Neural cell (in vitro differentiated cells): ENCODE data around the gene FUCA2. TPM values are rescaled to one million over a fixed set of nuclear protein-coding genes. Genes with fewer than 3 reads are reported as not detected.

Experiments used
- H2AFZ ChIP-seq: fragments of 200-600, 300-800 bp; sonication (generic), shearing (Covaris generic); 2 replicates; pipeline ENCODE4 v1.6.0; 2014; ENCODE audit warnings: low read depth, mild to moderate bottlenecking, antibody characterized with exemption, low read length, moderate library complexity
- H3F3A ChIP-seq: fragments of 200-600 bp; shearing (Covaris generic); 2 replicates; pipeline ENCODE4 v1.6.1; 2016; ENCODE audit warnings: mild to moderate bottlenecking, moderate library complexity, mixed read lengths, antibody characterized with exemption, low read length; ENCODE audit not compliant: insufficient read depth, poor library complexity, severe bottlenecking
- H3K27ac ChIP-seq: fragments of 200-600, 300-800 bp; sonication (generic), shearing (Covaris generic); 2 replicates; pipeline ENCODE4 v1.5.1; 2014; ENCODE audit warnings: mild to moderate bottlenecking, low read length, moderate library complexity
- H3K27me3 ChIP-seq: fragments of 300-800, 200-600 bp; sonication (generic), shearing (Covaris generic); 2 replicates; pipeline ENCODE4 v1.6.0; 2014; ENCODE audit warnings: mild to moderate bottlenecking, low read depth, low read length, moderate library complexity; ENCODE audit not compliant: insufficient read depth
- H3K36me3 ChIP-seq: fragments of 300-800, 200-600 bp; sonication (generic), shearing (Covaris generic); 2 replicates; pipeline ENCODE4 v1.5.1; 2014; ENCODE audit warnings: mild to moderate bottlenecking, antibody characterized with exemption, low read length, moderate library complexity; ENCODE audit not compliant: insufficient read depth
- H3K4me2 ChIP-seq: fragments of 300-800, 200-600 bp; sonication (generic), shearing (Covaris generic); 2 replicates; pipeline ENCODE4 v1.6.0; 2014; ENCODE audit warnings: mild to moderate bottlenecking, low read length
- H3K4me3 ChIP-seq: fragments of 300-800, 200-600 bp; sonication (generic), shearing (Covaris generic); 2 replicates; pipeline ENCODE4 v1.5.1; 2014; ENCODE audit warnings: mild to moderate bottlenecking, low read length, moderate library complexity
- H3K79me2 ChIP-seq: fragments of 200-600 bp; shearing (Covaris generic); replicated peaks from 2 replicates; pipeline ENCODE4 v1.6.0; 2014; ENCODE audit warnings: mild to moderate bottlenecking, low read length, moderate library complexity; ENCODE audit not compliant: insufficient read depth
- H3K9ac ChIP-seq: fragments of 300-800, 200-600 bp; sonication (generic), shearing (Covaris generic); 2 replicates; pipeline ENCODE4 v1.6.1; 2016; ENCODE audit warnings: mild to moderate bottlenecking, low read length, mixed read lengths
- H3K9me2 ChIP-seq: fragments of 200-600 bp; shearing (Covaris generic); 2 replicates; pipeline ENCODE4 v1.6.1; 2016; ENCODE audit warnings: mild to moderate bottlenecking, low read length, mixed read lengths; ENCODE audit not compliant: insufficient read depth
- H3K9me3 ChIP-seq: fragments of 200-600, 300-800 bp; sonication (generic), shearing (Covaris generic); 2 replicates; pipeline ENCODE4 v1.6.1; 2016; ENCODE audit warnings: mild to moderate bottlenecking, mixed run types, low read length, moderate library complexity, mixed read lengths
- H4K20me1 ChIP-seq: fragments of 200-600 bp; shearing (Covaris generic); 2 replicates; pipeline ENCODE4 v1.6.1; 2016; ENCODE audit warnings: mild to moderate bottlenecking, mixed run types; ENCODE audit not compliant: insufficient read depth
- CTCF ChIP-seq: fragments of 450-650 bp; IDR thresholded peaks from 2 replicates; pipeline ENCODE4 v1.5.1; 2014; ENCODE audit warnings: antibody characterized with exemption, mild to moderate bottlenecking, moderate library complexity; ENCODE audit not compliant: poor library complexity, severe bottlenecking
- EP300 ChIP-seq: fragments of 450-650 bp; conservative IDR thresholded peaks from 2 replicates; pipeline ENCODE4 v1.6.1; 2014; ENCODE audit warnings: antibody characterized with exemption, mild to moderate bottlenecking, moderate library complexity; ENCODE audit not compliant: poor library complexity, severe bottlenecking
- EZH2 ChIP-seq: fragments of 200-600, 300-800 bp; shearing (Covaris generic), sonication (generic); IDR thresholded peaks from 2 replicates; pipeline ENCODE4 v1.6.1; 2014; ENCODE audit warnings: antibody characterized with exemption, low read length, borderline replicate concordance, mild to moderate bottlenecking; ENCODE audit not compliant: insufficient read depth, poor library complexity, severe bottlenecking
- MXI1 ChIP-seq: fragments of 450-650 bp; conservative IDR thresholded peaks from 2 replicates; pipeline ENCODE4 v1.6.1; 2014; ENCODE audit warnings: antibody characterized with exemption, mild to moderate bottlenecking; ENCODE audit not compliant: poor library complexity, severe bottlenecking
- POLR2AphosphoS5 ChIP-seq: IDR thresholded peaks from 2 replicates; pipeline ENCODE4 v1.6.1; 2012
- RAD21 ChIP-seq: fragments of 450-650 bp; conservative IDR thresholded peaks from 2 replicates; pipeline ENCODE4 v1.6.1; 2014; ENCODE audit warnings: antibody characterized with exemption, mild to moderate bottlenecking, moderate library complexity
- REST ChIP-seq: IDR thresholded peaks from 2 replicates; pipeline ENCODE4 v1.6.1; 2012; ENCODE audit warnings: borderline replicate concordance
- SMC3 ChIP-seq: fragments of 450-650 bp; conservative IDR thresholded peaks from 2 replicates; pipeline ENCODE4 v1.6.1; 2014; ENCODE audit warnings: antibody characterized with exemption, mild to moderate bottlenecking, moderate library complexity; ENCODE audit not compliant: poor library complexity
- TAF1 ChIP-seq: IDR thresholded peaks from 2 replicates; pipeline ENCODE4 v1.6.1; 2012; ENCODE audit warnings: low read depth
- polyA plus RNA-seq: library from polyadenylated mRNA; depleted of rRNA; stranded (reverse); fragments of >200 nt; gene quantifications from 2 replicates; pipeline ENCODE4 v1.2.3, GENCODE V29; 2014

Gene FUCA2
- polyA plus RNA-seq, 1 donor from 2014 or later = 6.0 TPM

GRCh38 chr6:143536461-143536865 is 24.9 kb upstream of the FUCA2 start:
- peaks cover 5% of the 10 kb centered on the region for H3F3A ChIP-seq
- no peaks in the 10 kb centered on the region for H4K20me1 ChIP-seq
- peaks cover 17% of the 10 kb centered on the region for H3K27me3 ChIP-seq
- no peak overlapping the region for H3K27ac ChIP-seq
- no peak overlapping the region for H2AFZ ChIP-seq
- no peak overlapping the region for H3K4me2 ChIP-seq
- peak overlapping the region; percentile 20 for H3K9ac ChIP-seq
- TF ChIP-seq MXI1 (no peak), EP300 (no peak), REST (no peak), CTCF (no peak), RAD21 (no peak), POLR2AphosphoS5 (no peak), EZH2 (no peak), SMC3 (no peak), TAF1 (no peak)
- no peaks in the 10 kb centered on the region for H3K9me3 ChIP-seq
- H3K79me2 ChIP-seq = no peaks in the 10 kb centered on the region
- peak overlapping the region; percentile 66 for H3K4me3 ChIP-seq
- no peaks in the 10 kb centered on the region for H3K36me3 ChIP-seq
- H3K9me2 ChIP-seq = no peaks in the 10 kb centered on the region

GRCh38 chr6:143535189-143535614 is 23.7 kb upstream of the FUCA2 start:
- Histone ChIP-seq H4K20me1 (no peaks in the 10 kb centered on the region), H3K36me3 (no peaks in the 10 kb centered on the region), H3K27me3 (peaks cover 17% of the 10 kb centered on the region), H3K9ac (no peak overlapping the region), H3K4me2 (no peak overlapping the region), H3F3A (peaks cover 5% of the 10 kb centered on the region), H3K27ac (no peak overlapping the region), H3K9me3 (no peaks in the 10 kb centered on the region), H3K79me2 (no peaks in the 10 kb centered on the region), H2AFZ (no peak overlapping the region), H3K4me3 (no peak overlapping the region), H3K9me2 (no peaks in the 10 kb centered on the region)
- TF ChIP-seq POLR2AphosphoS5 (no peak), REST (no peak), CTCF (no peak), TAF1 (no peak), EP300 (no peak), RAD21 (no peak), EZH2 (no peak), MXI1 (no peak), SMC3 (no peak)
